Tracheal epithelial cell (primary cell): ENCODE measurements around the gene ANKRD33. TPM values are rescaled to one million over a fixed set of nuclear protein-coding genes. Genes with fewer than 3 reads are reported as not detected.

Experiments used
- total RNA-seq: library from RNA; depleted of rRNA; stranded (reverse); fragments of >200 nt; gene quantifications from 2 replicates; pipeline ENCODE4 v1.2.1, GENCODE V29; 2014

Gene ANKRD33
- not detected in 2 replicates for total RNA-seq

GRCh38 chr12:51887476-51888315 is at the start of gene ANKRD33:
Gene ANKRD33, plus strand, starts transcription at chr12:51888103. Its CDS starts 84 bp downstream, at chr12:51888187.

GRCh38 chr12:51848326-51848727 is 39.6 kb upstream of the ANKRD33 start, which contains the start of gene FIGNL2:
Gene FIGNL2, minus strand, starts transcription at chr12:51848718. Its CDS starts 26,305 bp downstream, at chr12:51822413.

DNA sequence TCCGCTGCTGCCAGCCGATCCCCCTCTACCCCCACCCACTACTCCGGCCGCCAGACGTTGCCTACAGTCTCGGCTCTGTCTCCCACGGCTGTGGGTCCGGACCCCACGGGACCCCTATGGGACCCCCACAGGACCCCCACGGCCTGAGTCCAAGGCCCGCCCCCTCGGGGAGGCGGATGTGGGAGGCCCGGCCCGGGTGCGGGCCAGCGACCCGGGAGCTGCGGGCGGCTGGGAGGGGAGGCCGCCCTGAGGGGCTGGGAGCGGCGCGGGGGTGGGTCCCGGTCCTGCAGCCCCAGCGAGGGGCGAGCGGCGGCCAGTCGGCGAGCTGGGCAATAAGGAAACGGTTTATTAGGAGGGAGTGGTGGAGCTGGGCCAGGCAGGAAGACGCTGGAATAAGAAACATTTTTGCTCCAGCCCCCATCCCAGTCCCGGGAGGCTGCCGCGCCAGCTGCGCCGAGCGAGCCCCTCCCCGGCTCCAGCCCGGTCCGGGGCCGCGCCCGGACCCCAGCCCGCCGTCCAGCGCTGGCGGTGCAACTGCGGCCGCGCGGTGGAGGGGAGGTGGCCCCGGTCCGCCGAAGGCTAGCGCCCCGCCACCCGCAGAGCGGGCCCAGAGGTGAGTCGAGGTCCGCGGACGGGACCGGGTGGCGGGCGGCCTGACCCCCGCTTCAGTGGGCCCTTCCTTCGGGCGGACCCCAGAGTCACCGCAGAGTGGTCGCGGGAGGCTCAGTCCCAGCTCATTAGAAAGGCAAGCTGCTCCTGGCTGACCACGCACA is 19.4 kb downstream of the ANKRD33 start, which contains the start of gene ACVRL1:
ACVRL1 (plus strand) TSS at position 422 of the 773 bp plus-strand sequence. CDS start 4,971 bp downstream, outside the sequence.

Other genes with a start within 250 kb of the ANKRD33 start
- gene FIGNL2, start 39.4 kb upstream of the ANKRD33 start, total RNA-seq = under 0.01 TPM in 1 of 2 replicates, not detected in the other
- 0.64 and 1.9 TPM in 2 replicates for gene ACVRL1, start 19.4 kb downstream of the ANKRD33 start, total RNA-seq
- 11.1 and 13.0 TPM in 2 replicates for gene ACVR1B, start 63.6 kb downstream of the ANKRD33 start, total RNA-seq
- gene TAMALIN, start 118.8 kb downstream of the ANKRD33 start, total RNA-seq = 0.48 TPM in 1 of 2 replicates, not detected in the other
- 0.72 and 2.8 TPM in 2 replicates for gene NR4A1, start 163.3 kb downstream of the ANKRD33 start, total RNA-seq
- gene ATG101, start 181.9 kb downstream of the ANKRD33 start, total RNA-seq = 76.1 and 124 TPM in 2 replicates
- gene SMIM41, start 191.6 kb downstream of the ANKRD33 start, total RNA-seq = not detected in 2 replicates